ENCODE measurements around the gene PPM1L.

The PPM1L gene

GRCh38 chr3:160806094-160806493 is 50.1 kb downstream of the PPM1L start:
- Histone ChIP-seq H3K36me3 (ENCODE audit: control insufficient read depth, low read length) (no peaks in the 10 kb centered on the region), H3K4me3 (ENCODE audit: low read length) (no peak overlapping the region), H3K27ac (ENCODE audit: low read depth, low read length) (no peak overlapping the region), H3K9me3 (ENCODE audit: control insufficient read depth, insufficient read depth, low read length) (no peaks in the 10 kb centered on the region), H3K27me3 (ENCODE audit: control insufficient read depth, low read length) (peaks cover 6% of the 10 kb centered on the region; the same call in 1 of the 2 replicates), H3K4me2 (ENCODE audit: low read length) (no peak overlapping the region), H3K79me2 (ENCODE audit: control insufficient read depth, low read length) (no peaks in the 10 kb centered on the region), H3K4me1 (ENCODE audit: control insufficient read depth, low read length) (no peaks in the 10 kb centered on the region), H4K20me1 (ENCODE audit: control insufficient read depth, insufficient read depth, low read depth, low read length) (no peaks in the 10 kb centered on the region; the same call in 1 of the 2 replicates), H3F3A (ENCODE audit: control insufficient read depth, insufficient read depth) (no peaks in the 10 kb centered on the region), H3K9me2 (replicated peaks; ENCODE audit: control insufficient read depth, low read length) (no peaks in the 10 kb centered on the region)
- TF ChIP-seq CTCF (IDR thresholded peaks at IDR 0.05; ENCODE audit: low read depth, low read length, poor library complexity, severe bottlenecking) (no peak), EZH2phosphoT487 (IDR thresholded peaks at IDR 0.05; ENCODE audit: borderline replicate concordance, low read length) (no peak)

DNA sequence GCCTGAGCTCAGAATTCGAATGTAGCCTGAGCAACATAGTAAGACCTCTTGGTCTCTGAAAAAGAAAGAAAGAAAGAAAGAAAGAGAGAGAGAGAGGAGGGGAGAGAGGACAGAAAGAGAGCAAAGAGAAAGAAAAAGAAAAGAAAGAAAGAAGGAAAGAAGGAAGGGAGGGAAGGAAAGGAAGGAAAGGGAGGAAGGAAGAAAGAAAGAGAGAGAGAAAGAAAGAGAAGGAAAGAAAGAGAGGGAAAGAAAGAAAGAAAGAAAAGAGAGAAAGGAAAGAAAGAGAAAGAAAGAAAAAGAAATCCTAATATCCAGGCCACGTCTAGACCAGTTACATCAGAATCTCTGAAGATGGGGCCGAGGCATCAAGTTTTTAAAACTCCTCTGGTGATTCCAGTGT is 50.7 kb downstream of the PPM1L start:
- Histone ChIP-seq H3K4me2 (ENCODE audit: low read length) (no peak overlapping the region), H3K4me1 (ENCODE audit: control insufficient read depth, low read length) (no peaks in the 10 kb centered on the region), H3F3A (ENCODE audit: control insufficient read depth, insufficient read depth) (no peaks in the 10 kb centered on the region), H3K9me3 (ENCODE audit: control insufficient read depth, insufficient read depth, low read length) (no peaks in the 10 kb centered on the region), H3K79me2 (ENCODE audit: control insufficient read depth, low read length) (no peaks in the 10 kb centered on the region), H3K9me2 (replicated peaks; ENCODE audit: control insufficient read depth, low read length) (no peaks in the 10 kb centered on the region), H3K36me3 (ENCODE audit: control insufficient read depth, low read length) (no peaks in the 10 kb centered on the region), H3K4me3 (ENCODE audit: low read length) (no peak overlapping the region), H4K20me1 (ENCODE audit: control insufficient read depth, insufficient read depth, low read depth, low read length) (no peaks in the 10 kb centered on the region; the same call in 1 of the 2 replicates), H3K27me3 (ENCODE audit: control insufficient read depth, low read length) (no peaks in the 10 kb centered on the region), H3K27ac (ENCODE audit: low read depth, low read length) (no peak overlapping the region)
- TF ChIP-seq CTCF (IDR thresholded peaks at IDR 0.05; ENCODE audit: low read depth, low read length, poor library complexity, severe bottlenecking) (no peak), EZH2phosphoT487 (IDR thresholded peaks at IDR 0.05; ENCODE audit: borderline replicate concordance, low read length) (no peak)

DNA sequence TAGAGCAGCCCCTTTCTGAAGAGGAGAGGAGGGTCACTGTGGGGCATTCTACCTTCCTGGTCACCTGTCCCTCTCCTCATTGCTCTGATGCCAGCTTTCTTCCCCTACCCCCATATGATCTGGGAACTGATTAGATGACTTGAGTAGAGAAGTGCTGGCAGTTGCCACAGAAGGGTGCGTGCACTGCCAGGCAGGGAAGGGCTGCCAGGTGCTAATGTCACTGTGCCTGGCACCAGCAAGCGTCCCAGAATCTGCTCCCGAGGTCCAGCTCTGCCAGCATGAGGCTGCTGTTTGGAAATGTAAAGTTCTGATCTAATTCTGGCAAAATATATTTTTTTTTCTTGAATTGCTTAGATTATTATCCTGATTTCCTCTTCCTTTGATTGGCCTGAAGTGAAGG is 52.8 kb downstream of the PPM1L start:
- TF ChIP-seq EZH2phosphoT487 (IDR thresholded peaks at IDR 0.05; ENCODE audit: borderline replicate concordance, low read length) = no peak
- no peak for TF ChIP-seq CTCF (IDR thresholded peaks at IDR 0.05; ENCODE audit: low read depth, low read length, poor library complexity, severe bottlenecking)
- Histone ChIP-seq H3K4me2 (ENCODE audit: low read length) (no peak overlapping the region), H3K27ac (ENCODE audit: low read depth, low read length) (no peak overlapping the region), H3F3A (ENCODE audit: control insufficient read depth, insufficient read depth) (no peaks in the 10 kb centered on the region), H3K4me3 (ENCODE audit: low read length) (no peak overlapping the region), H3K9me3 (ENCODE audit: control insufficient read depth, insufficient read depth, low read length) (no peaks in the 10 kb centered on the region), H3K4me1 (ENCODE audit: control insufficient read depth, low read length) (no peaks in the 10 kb centered on the region), H4K20me1 (ENCODE audit: control insufficient read depth, insufficient read depth, low read depth, low read length) (no peaks in the 10 kb centered on the region; the same call in 1 of the 2 replicates), H3K79me2 (ENCODE audit: control insufficient read depth, low read length) (no peaks in the 10 kb centered on the region), H3K27me3 (ENCODE audit: control insufficient read depth, low read length) (no peaks in the 10 kb centered on the region), H3K9me2 (replicated peaks; ENCODE audit: control insufficient read depth, low read length) (no peaks in the 10 kb centered on the region), H3K36me3 (ENCODE audit: control insufficient read depth, low read length) (no peaks in the 10 kb centered on the region)
